ENCODE data around the gene MAP1LC3A.
"Not testable (repeated sequence)": the region's sequence is repeated elsewhere in the genome, so short reads cannot be mapped to it uniquely, and the experiment has no call there.

MAP1LC3A gene

GRCh38 chr20:34558320-34559218 lies at the start of gene MAP1LC3A:
Gene MAP1LC3A (plus strand): TSS chr20:34558718. CDS start chr20:34558869, 151 bp downstream.
- DNase-seq: no peak

GRCh38 chr20:34510575-34510974 lies 47.9 kb upstream of the MAP1LC3A start:
- DNase-seq: no peak

- DNase-seq: no peak
Measured at GRCh38 chr20:34511891-34512265, 46.6 kb upstream of the MAP1LC3A start.

GRCh38 chr20:34512266-34512954 lies 46.1 kb upstream of the MAP1LC3A start:
- DNase-seq: no peak

GRCh38 chr20:34512955-34513419 lies 45.5 kb upstream of the MAP1LC3A start:
- no peak for DNase-seq

- not testable (repeated sequence) for DNase-seq
Measured at GRCh38 chr20:34514034-34514433, 44.5 kb upstream of the MAP1LC3A start.

GRCh38 chr20:34514897-34515483 lies 43.5 kb upstream of the MAP1LC3A start:
- no peak for DNase-seq

GRCh38 chr20:34515484-34516246 lies 42.9 kb upstream of the MAP1LC3A start:
- peak; percentile 97 for DNase-seq

- peak; percentile 96 for DNase-seq
Measured at GRCh38 chr20:34516247-34517113, 42.0 kb upstream of the MAP1LC3A start, which contains the start of gene DYNLRB1. Gene DYNLRB1 (plus strand): TSS chr20:34516422. CDS start chr20:34516459, 37 bp downstream.

GRCh38 chr20:34517114-34517505 lies 41.4 kb upstream of the MAP1LC3A start:
- DNase-seq: no peak

- DNase-seq: not testable (repeated sequence)
Measured at GRCh38 chr20:34518863-34519262, 39.7 kb upstream of the MAP1LC3A start.

GRCh38 chr20:34519841-34520240 lies 38.7 kb upstream of the MAP1LC3A start:
- DNase-seq: not testable (repeated sequence)

GRCh38 chr20:34522969-34523871 lies 35.3 kb upstream of the MAP1LC3A start:
- DNase-seq: peak; percentile 49

- no peak for DNase-seq
Measured at GRCh38 chr20:34524426-34524825, 34.1 kb upstream of the MAP1LC3A start.

GRCh38 chr20:34525342-34525708 lies 33.2 kb upstream of the MAP1LC3A start:
- no peak for DNase-seq

GRCh38 chr20:34525709-34526416 lies 32.7 kb upstream of the MAP1LC3A start:
- no peak for DNase-seq

GRCh38 chr20:34526466-34526865 lies 32.1 kb upstream of the MAP1LC3A start:
- no peak for DNase-seq

- no peak for DNase-seq
Measured at GRCh38 chr20:34527016-34527415, 31.5 kb upstream of the MAP1LC3A start.

- DNase-seq: no peak
Measured at GRCh38 chr20:34528921-34529297, 29.6 kb upstream of the MAP1LC3A start.

GRCh38 chr20:34529742-34530141 lies 28.8 kb upstream of the MAP1LC3A start:
- DNase-seq: no peak
